SK-N-SH (cell line): Measurements from ENCODE around the gene HS3ST5.

Experiments
- CTCF ChIP-seq: fragments of 200-600 bp; sonication (generic); IDR thresholded peaks from 2 replicates; pipeline ENCODE4 v1.6.1; 2017; ENCODE audit warnings: antibody characterized with exemption, mild to moderate bottlenecking, moderate library complexity
- EZH2phosphoT487 ChIP-seq: fragments of 200-600 bp; sonication (generic); IDR thresholded peaks from 2 replicates; pipeline ENCODE4 v1.6.1; 2017; ENCODE audit warnings: low read depth, mixed run types, mild to moderate bottlenecking, antibody characterized with exemption, moderate library complexity, borderline replicate concordance
- FOSL2 ChIP-seq: IDR thresholded peaks from 2 replicates; pipeline ENCODE4 v1.4.0; 2012; ENCODE audit warnings: low read depth, mild to moderate bottlenecking, moderate library complexity, borderline replicate concordance
- MAX ChIP-seq: IDR thresholded peaks from 2 replicates; pipeline ENCODE4 v1.4.0; 2012; ENCODE audit warnings: low read depth
- POLR2AphosphoS5 ChIP-seq: IDR thresholded peaks from 2 replicates; pipeline ENCODE4 v1.6.1; 2012; ENCODE audit warnings: low read depth, low read length
- RCOR1 ChIP-seq: fragments of 150-350 bp; IDR thresholded peaks from 2 replicates; pipeline ENCODE4 v1.6.1; 2017; ENCODE audit warnings: antibody characterized with exemption, low read length
- REST ChIP-seq: IDR thresholded peaks from 2 replicates; pipeline ENCODE4 v1.6.1; 2012; ENCODE audit warnings: mild to moderate bottlenecking, low read depth, low read length, moderate library complexity
- SIN3A ChIP-seq: IDR thresholded peaks from 2 replicates; pipeline ENCODE4 v1.6.1; 2012; ENCODE audit warnings: low read depth, mild to moderate bottlenecking, low read length, moderate library complexity, borderline replicate concordance
- TEAD4 ChIP-seq: IDR thresholded peaks from 2 replicates; pipeline ENCODE4 v1.4.0; 2012; ENCODE audit warnings: mild to moderate bottlenecking, borderline replicate concordance; ENCODE audit not compliant: insufficient read depth

- peak; percentile 76 for TF ChIP-seq CTCF
- TF ChIP-seq TEAD4 = no peak
- no peak for TF ChIP-seq RCOR1
- TF ChIP-seq FOSL2 = no peak
- TF ChIP-seq SIN3A = no peak
- no peak for TF ChIP-seq EZH2phosphoT487
- TF ChIP-seq MAX = no peak
- no peak for TF ChIP-seq POLR2AphosphoS5
- no peak for TF ChIP-seq REST
These were observed 38.4 kb downstream of the HS3ST5 start for GRCh38 chr6:114304304-114304887.
